GM12864 (cell line): ENCODE data around the gene SLC22A23.

ENCODE experiments used
- DNase-seq: peaks from one replicate; pipeline ENCODE4 v3.0.0-alpha.2; 2011; ENCODE audit warnings: low read depth
- H3K4me3 ChIP-seq: 2 replicates; pipeline ENCODE4 v1.5.1; 2011; ENCODE audit warnings: mild to moderate bottlenecking, low read depth, low read length, control low read depth
- CTCF ChIP-seq: IDR thresholded peaks from 2 replicates; pipeline ENCODE4 v1.5.1; 2011; ENCODE audit warnings: low read depth, mild to moderate bottlenecking, moderate library complexity, low read length, control low read depth, inconsistent platforms; ENCODE audit errors: missing control alignments

Gene SLC22A23

GRCh38 chr6:3271756-3272155 lies 185.1 kb downstream of the SLC22A23 start:
- H3K4me3 ChIP-seq, result no peak overlapping the region
- DNase-seq, result no peak
- no peak for TF ChIP-seq CTCF

- no peak for TF ChIP-seq CTCF
- H3K4me3 ChIP-seq, result no peak overlapping the region
- no peak for DNase-seq
These were observed 186.6 kb downstream of the SLC22A23 start for GRCh38 chr6:3270258-3270657.

- DNase-seq, result no peak
- no peak for TF ChIP-seq CTCF
- H3K4me3 ChIP-seq, result no peak overlapping the region
These were observed 187.4 kb downstream of the SLC22A23 start for GRCh38 chr6:3269281-3269975.

DNA sequence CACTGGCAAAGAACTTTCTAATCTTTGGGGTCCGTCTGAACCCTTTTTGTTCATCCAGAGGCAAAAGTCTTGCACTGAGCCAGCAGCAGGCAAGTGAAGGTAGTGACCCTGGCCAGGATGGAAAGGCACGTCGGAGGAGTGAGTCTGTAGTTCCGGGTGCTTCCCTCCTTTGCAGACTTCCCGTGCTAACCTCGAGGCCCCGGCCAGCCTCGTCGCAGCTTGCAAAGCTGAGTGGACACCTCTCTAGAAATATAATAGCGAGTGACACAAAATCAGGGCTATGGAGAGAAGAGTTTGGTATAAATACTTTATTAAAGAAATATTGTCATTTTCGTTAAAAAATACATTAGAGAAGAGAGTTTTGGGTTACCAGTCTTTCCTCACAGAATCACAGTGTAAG lies 188.2 kb downstream of the SLC22A23 start:
- no peak for DNase-seq
- TF ChIP-seq CTCF, result no peak
- H3K4me3 ChIP-seq, result no peak overlapping the region

DNA sequence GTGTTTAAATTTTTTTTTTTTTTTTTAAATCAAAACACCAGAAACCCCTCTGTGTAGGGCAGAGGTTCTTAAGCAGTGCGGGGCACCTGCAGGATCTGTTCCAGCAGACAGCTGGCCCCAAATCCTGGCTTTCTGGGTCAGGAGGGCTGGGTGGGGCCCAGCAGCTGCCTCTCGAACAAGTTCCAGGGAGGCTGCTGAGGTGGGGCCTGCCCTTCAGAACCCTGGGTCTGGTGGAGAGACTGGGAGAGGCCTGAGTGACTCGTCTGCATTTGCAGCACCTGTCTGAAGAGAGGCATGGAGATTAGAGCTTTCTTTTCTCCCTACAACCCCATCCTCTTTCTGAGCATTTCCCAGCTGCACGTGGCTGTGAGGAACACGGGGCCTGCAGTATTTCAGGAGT lies 189.7 kb downstream of the SLC22A23 start:
- no peak for DNase-seq
- TF ChIP-seq CTCF, result no peak
- no peak overlapping the region for H3K4me3 ChIP-seq

- no peak for DNase-seq
- no peak overlapping the region for H3K4me3 ChIP-seq
- TF ChIP-seq CTCF, result no peak
These were observed 190.7 kb downstream of the SLC22A23 start for GRCh38 chr6:3266170-3266569.

- no peak overlapping the region for H3K4me3 ChIP-seq
- no peak for TF ChIP-seq CTCF
- no peak for DNase-seq
These were observed 191.2 kb downstream of the SLC22A23 start for GRCh38 chr6:3265671-3266070.
